Endodermal cell (in vitro differentiated cells): ENCODE measurements around the gene CACNA1I. TPM values are rescaled to one million over a fixed set of nuclear protein-coding genes. Genes with fewer than 3 reads are reported as not detected.

ENCODE experiments used
- DNase-seq: peaks from one replicate; pipeline ENCODE4 v3.0.0-alpha.2; 2017
- H3K27ac ChIP-seq: 2 replicates; pipeline ENCODE4 v1.5.1; 2013; ENCODE audit warnings: mild to moderate bottlenecking, low read depth, low read length, moderate library complexity
- H3K27me3 ChIP-seq: 2 replicates; pipeline ENCODE4 v1.6.1; 2013; ENCODE audit warnings: mild to moderate bottlenecking, low read length, moderate library complexity; ENCODE audit not compliant: insufficient read depth, control insufficient read depth, poor library complexity, severe bottlenecking
- H3K36me3 ChIP-seq: 2 replicates; pipeline ENCODE4 v1.7.0; 2013; ENCODE audit warnings: mild to moderate bottlenecking, low read length, moderate library complexity; ENCODE audit not compliant: control insufficient read depth, insufficient read depth
- H3K4me1 ChIP-seq: one replicate; pipeline ENCODE4 v1.7.0; 2013; ENCODE audit warnings: low read length; ENCODE audit not compliant: control insufficient read depth, insufficient read depth
- H3K4me3 ChIP-seq: 2 replicates; pipeline ENCODE4 v1.5.1; 2013; ENCODE audit warnings: mild to moderate bottlenecking, low read length, moderate library complexity
- H3K9ac ChIP-seq: 2 replicates; pipeline ENCODE4 v1.6.1; 2013; ENCODE audit warnings: mild to moderate bottlenecking, low read length, moderate library complexity; ENCODE audit not compliant: poor library complexity, severe bottlenecking; ENCODE audit errors: extremely low read depth
- H3K9me3 ChIP-seq: 2 replicates; pipeline ENCODE4 v1.6.1; 2013; ENCODE audit warnings: mild to moderate bottlenecking, low read length, moderate library complexity; ENCODE audit not compliant: control insufficient read depth
- H3K27ac Mint-ChIP-seq: 2 replicates; pipeline ENCODE4 v1.8.0; 2020; ENCODE audit warnings: mixed read lengths
- H3K27me3 Mint-ChIP-seq: 2 replicates; pipeline ENCODE4 v1.8.0; 2021; ENCODE audit warnings: mild to moderate bottlenecking, mixed read lengths; ENCODE audit not compliant: insufficient read depth
- H3K36me3 Mint-ChIP-seq: 2 replicates; pipeline ENCODE4 v1.8.0; 2020; ENCODE audit warnings: low read depth, mixed read lengths
- H3K4me1 Mint-ChIP-seq: 2 replicates; pipeline ENCODE4 v1.8.0; 2020; ENCODE audit warnings: mixed read lengths
- H3K4me3 Mint-ChIP-seq: 2 replicates; pipeline ENCODE4 v1.8.0; 2020; ENCODE audit warnings: mild to moderate bottlenecking, moderate library complexity, mixed read lengths
- H3K9me3 Mint-ChIP-seq: 2 replicates; pipeline ENCODE4 v1.8.0; 2020; ENCODE audit warnings: mild to moderate bottlenecking, mixed read lengths
- CTCF ChIP-seq: fragments of 200-600 bp; sonication (generic); conservative IDR thresholded peaks from 2 replicates; pipeline ENCODE4 v1.5.0; 2021; ENCODE audit warnings: antibody characterized with exemption, mild to moderate bottlenecking
- WGBS, 2 experiments: methylation state at CpG; one replicate each; pipeline versions ENCODE4 v1.1.5 to v1.1.7; 2013; ENCODE audit warnings: missing lambda C conversion rate in 2 of 2, mixed read lengths in 1 of 2; ENCODE audit not compliant: insufficient coverage in 1 of 2, insufficient read length in 1 of 2; 5-methylcytosine and 5-hydroxymethylcytosine counted together
- total RNA-seq, 2 donors: library from RNA; stranded (reverse); fragmentation: NEBNext Ultra II Directional in 1 of 2; extraction: Animal tissue kit (Norgen Biotek cat#: 25700) in 1 of 2; gene quantifications; 2 replicates in 1 of 2; 3 replicates in 1 of 2; pipeline ENCODE4 v1.2.1, GENCODE V29; 2021

The CACNA1I gene
- total RNA-seq, 2 donors from 2014 or later: 1.2 to 2.2 TPM

DNA sequence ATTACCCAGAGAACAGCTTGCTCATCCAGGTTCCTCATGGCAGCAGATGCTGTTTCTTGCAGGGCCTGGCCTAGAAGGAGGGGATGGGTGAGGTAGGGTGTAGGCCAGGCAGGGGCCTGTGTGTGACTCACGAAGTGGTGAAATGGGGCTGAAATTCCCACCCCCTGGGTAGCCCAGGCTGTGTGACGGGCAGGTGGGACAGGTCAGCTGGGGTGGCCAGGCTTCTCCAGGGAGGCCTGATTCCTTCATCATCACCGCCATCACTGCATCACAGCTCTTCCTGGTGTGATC, 83.2 kb downstream of the CACNA1I start:
- Mint-ChIP-seq H3K4me1 (peaks cover 2% of the 10 kb centered on the region), H3K36me3 (no peaks in the 10 kb centered on the region), H3K4me3 (no peak overlapping the region), H3K27me3 (peaks cover 7% of the 10 kb centered on the region), H3K9me3 (no peaks in the 10 kb centered on the region), H3K27ac (no peak overlapping the region)
- H3K9ac ChIP-seq: no peak overlapping the region
- peaks cover 7% of the 10 kb centered on the region for H3K27me3 ChIP-seq
- no peak overlapping the region for H3K27ac ChIP-seq
- H3K36me3 ChIP-seq: no peaks in the 10 kb centered on the region
- no peak for TF ChIP-seq CTCF
- H3K9me3 ChIP-seq: no peaks in the 10 kb centered on the region
- H3K4me1 ChIP-seq: no peaks in the 10 kb centered on the region
- no peak for DNase-seq
- H3K4me3 ChIP-seq: no peak overlapping the region
- 80 to 89% methylated on average over 1 to 3 of the region's 3 CpGs for WGBS, 2 experiments

GRCh38 chr22:39654131-39654926, 83.8 kb downstream of the CACNA1I start:
- no peak overlapping the region for H3K4me3 Mint-ChIP-seq
- Histone ChIP-seq H3K9me3 (no peaks in the 10 kb centered on the region), H3K9ac (no peak overlapping the region), H3K4me1 (no peaks in the 10 kb centered on the region), H3K36me3 (no peaks in the 10 kb centered on the region), H3K27ac (no peak overlapping the region), H3K27me3 (peaks cover 7% of the 10 kb centered on the region), H3K4me3 (no peak overlapping the region)
- 93 to 97% methylated on average over 8 to 10 of the region's 10 CpGs for WGBS, 2 experiments
- DNase-seq: no peak
- H3K9me3 Mint-ChIP-seq: no peaks in the 10 kb centered on the region
- H3K4me1 Mint-ChIP-seq: peaks cover 2% of the 10 kb centered on the region
- H3K27ac Mint-ChIP-seq: no peak overlapping the region
- H3K36me3 Mint-ChIP-seq: no peaks in the 10 kb centered on the region
- no peak for TF ChIP-seq CTCF
- peaks cover 10% of the 10 kb centered on the region for H3K27me3 Mint-ChIP-seq

DNA sequence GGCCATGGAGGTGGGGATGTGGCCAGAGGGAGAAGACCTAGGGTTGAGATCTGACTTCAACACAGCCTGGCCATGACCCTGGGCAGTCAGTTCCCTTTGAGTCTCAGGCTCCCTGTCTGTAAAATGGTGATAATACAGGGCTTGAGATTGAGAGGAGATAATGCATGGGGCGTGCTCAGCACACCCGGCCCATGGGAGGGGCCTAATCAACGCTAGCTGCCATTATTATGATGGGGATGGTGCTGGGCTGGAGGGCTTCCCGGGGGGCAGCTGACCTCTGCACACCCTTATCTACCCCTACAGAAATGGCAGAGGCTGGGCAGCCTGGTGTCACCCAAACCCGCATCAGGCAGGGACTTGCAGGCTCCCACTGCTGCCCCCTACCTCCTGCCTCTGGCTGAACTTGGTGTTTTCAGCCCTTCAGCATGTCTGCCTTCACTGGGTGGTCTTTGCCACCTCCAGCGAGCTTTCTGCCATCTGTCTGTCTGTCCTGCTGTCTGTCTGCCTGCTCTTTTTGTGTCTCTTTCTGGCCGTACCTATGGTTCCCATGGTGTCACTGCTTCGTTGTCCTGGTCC, 84.5 kb downstream of the CACNA1I start:
- Mint-ChIP-seq H3K4me3 (no peak overlapping the region), H3K36me3 (no peaks in the 10 kb centered on the region), H3K27me3 (peaks cover 13% of the 10 kb centered on the region), H3K27ac (no peak overlapping the region), H3K9me3 (no peaks in the 10 kb centered on the region), H3K4me1 (peaks cover 2% of the 10 kb centered on the region)
- DNase-seq: peak; percentile 77
- Histone ChIP-seq H3K36me3 (no peaks in the 10 kb centered on the region), H3K4me3 (no peak overlapping the region), H3K9ac (no peak overlapping the region), H3K4me1 (no peaks in the 10 kb centered on the region), H3K9me3 (no peaks in the 10 kb centered on the region), H3K27me3 (peaks cover 14% of the 10 kb centered on the region), H3K27ac (no peak overlapping the region)
- WGBS, 2 experiments: 74 to 78% methylated on average over 4 to 8 of the region's 8 CpGs
- peak; percentile 69 for TF ChIP-seq CTCF
